ENCODE data around the gene TRIM3. TPM values are rescaled to one million over a fixed set of nuclear protein-coding genes. Genes with fewer than 3 reads are reported as not detected.
A peak's percentile ranks its signal among the peaks of the same experiment; 100 is the strongest.

The TRIM3 gene
- total RNA-seq, 3 donors from 2014 or later = 28.0 to 57.8 (median 48.4) TPM

DNA sequence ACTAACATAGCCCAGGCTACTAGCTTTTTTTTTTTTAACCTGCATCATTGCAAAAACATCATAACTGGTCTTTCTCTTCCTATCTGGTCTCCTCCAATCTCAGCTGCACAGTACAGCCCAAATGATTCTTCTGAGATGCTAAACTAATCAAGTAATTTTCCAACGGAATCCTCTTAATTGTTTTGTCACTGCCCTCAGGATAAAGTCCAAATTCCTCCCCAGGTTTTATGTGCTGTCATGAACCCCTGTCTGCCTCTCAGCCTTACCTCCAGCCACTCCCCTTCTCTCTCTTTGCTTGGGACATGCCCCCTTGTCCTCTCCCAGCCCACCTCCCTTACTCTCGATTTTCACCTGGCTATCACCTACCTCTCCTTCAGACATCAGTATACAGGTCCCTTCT is 67.4 kb downstream of the TRIM3 start:
- Histone ChIP-seq H3K4me1 (ENCODE audit: low read depth) (peaks cover 4% of the 10 kb centered on the region), H3K9me3 (no peaks in the 10 kb centered on the region), H3K4me3 (no peak overlapping the region), H3K36me3 (ENCODE audit: low read depth) (no peaks in the 10 kb centered on the region)
- intact Hi-C loops (cut with DNase I, micrococcal nuclease) = no loop called here
- DNase-seq (no peak), ATAC-seq (no peak)
- TF ChIP-seq, protein P1, sequence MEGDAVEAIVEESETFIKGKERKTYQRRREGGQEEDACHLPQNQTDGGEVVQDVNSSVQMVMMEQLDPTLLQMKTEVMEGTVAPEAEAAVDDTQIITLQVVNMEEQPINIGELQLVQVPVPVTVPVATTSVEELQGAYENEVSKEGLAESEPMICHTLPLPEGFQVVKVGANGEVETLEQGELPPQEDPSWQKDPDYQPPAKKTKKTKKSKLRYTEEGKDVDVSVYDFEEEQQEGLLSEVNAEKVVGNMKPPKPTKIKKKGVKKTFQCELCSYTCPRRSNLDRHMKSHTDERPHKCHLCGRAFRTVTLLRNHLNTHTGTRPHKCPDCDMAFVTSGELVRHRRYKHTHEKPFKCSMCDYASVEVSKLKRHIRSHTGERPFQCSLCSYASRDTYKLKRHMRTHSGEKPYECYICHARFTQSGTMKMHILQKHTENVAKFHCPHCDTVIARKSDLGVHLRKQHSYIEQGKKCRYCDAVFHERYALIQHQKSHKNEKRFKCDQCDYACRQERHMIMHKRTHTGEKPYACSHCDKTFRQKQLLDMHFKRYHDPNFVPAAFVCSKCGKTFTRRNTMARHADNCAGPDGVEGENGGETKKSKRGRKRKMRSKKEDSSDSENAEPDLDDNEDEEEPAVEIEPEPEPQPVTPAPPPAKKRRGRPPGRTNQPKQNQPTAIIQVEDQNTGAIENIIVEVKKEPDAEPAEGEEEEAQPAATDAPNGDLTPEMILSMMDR (IDR thresholded peaks at IDR 0.05) = no peak

DNA sequence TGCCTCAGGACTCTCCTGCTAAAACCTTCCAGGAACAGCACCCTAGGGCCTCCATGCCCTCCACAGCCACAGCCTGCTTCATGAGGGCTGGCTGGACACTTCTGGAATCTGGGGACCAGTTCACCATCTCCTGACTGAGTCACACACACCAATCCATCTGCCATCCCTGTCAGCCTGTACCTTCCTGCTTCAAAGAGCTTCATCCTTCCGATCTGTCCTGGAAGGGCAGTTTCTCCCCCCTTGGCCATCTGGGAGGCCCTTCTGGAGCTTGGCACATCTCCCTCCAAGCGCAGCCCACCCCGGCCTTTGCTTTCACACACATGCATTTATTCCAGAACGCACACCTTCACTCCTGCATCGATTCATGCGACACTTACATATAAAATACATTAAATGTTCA is 67.9 kb downstream of the TRIM3 start:
- Histone ChIP-seq H3K9me3 (no peaks in the 10 kb centered on the region), H3K4me3 (no peak overlapping the region), H3K36me3 (ENCODE audit: low read depth) (no peaks in the 10 kb centered on the region), H3K4me1 (ENCODE audit: low read depth) (peaks cover 4% of the 10 kb centered on the region)
- ATAC-seq (no peak), DNase-seq (no peak)
- TF ChIP-seq, protein P1 (IDR thresholded peaks at IDR 0.05) = no peak
- intact Hi-C loops (cut with DNase I, micrococcal nuclease) = no loop called here

DNA sequence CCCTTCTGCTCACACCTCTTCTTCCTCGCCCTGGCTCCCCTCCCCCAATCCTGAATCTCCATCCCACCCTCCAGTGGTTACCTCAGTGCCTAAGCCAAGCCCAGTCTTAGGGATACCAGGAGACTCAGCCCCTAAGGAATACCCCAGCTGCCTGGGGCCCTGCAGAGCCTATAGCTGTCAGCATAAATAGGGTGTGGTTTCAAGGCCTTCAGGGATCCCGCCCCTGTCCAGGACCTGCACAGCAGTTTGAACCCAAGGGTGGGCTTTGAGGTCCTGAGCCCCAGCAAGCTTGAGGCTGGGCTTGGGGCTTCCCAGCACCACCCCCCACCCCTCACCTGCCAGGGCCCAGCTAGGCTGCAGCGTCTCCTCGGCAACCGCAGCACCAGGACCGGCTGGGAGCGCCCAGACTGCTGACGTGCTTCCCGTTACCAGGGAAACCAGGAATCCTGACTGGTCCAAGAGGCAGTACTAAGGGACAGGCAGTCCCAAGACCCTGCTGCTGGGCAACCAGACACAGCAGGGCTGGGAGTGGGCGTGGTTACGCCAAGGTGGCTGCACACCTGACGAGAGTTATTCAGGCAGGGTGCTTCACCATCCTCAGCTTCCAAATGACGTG is 68.6 kb downstream of the TRIM3 start:
- Histone ChIP-seq H3K9me3 (no peaks in the 10 kb centered on the region), H3K36me3 (ENCODE audit: low read depth) (no peaks in the 10 kb centered on the region), H3K4me3 (no peak overlapping the region), H3K4me1 (ENCODE audit: low read depth) (peaks cover 4% of the 10 kb centered on the region)
- TF ChIP-seq, protein P1 (IDR thresholded peaks at IDR 0.05) = no peak
- intact Hi-C loops (cut with DNase I, micrococcal nuclease) = no loop called here
- ATAC-seq = no peak
- no peak for DNase-seq

DNA sequence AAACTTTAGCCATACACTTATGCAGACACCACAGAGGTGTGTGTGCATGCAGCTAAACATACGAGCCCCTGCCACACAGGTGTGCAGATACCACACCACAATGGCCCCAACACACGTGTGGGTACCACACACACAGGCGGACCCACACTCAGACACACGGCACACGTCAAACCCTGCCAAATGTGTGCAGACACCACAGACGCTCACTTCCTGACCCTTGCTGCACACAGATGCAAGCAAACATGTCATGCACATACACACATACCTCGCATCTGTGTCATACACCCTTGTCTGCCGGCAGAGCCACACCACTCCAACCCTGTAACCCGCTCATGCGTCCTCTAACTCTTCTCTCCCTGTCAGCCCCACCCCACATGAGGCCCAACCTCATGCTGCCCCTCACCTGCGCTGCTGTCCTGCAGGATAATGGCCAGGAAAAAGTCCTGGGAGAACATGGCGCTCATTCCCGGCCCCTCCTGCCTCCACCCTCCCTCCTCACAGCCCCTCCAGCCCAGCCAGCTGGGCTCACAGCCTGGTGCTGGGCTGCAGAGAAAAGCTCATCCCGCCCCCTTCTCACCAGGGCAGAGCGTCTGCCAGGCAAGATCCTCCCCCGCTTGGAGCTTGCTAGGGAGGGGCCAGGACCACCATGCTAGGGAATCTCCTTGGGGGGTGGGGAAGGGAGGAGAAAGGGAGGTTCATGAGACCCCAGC is 69.2 kb downstream of the TRIM3 start:
- TF ChIP-seq, protein P1 (IDR thresholded peaks at IDR 0.05) = no peak
- ATAC-seq = peak; percentile 49
- no peaks in the 10 kb centered on the region for H3K36me3 ChIP-seq (ENCODE audit: low read depth)

DNA sequence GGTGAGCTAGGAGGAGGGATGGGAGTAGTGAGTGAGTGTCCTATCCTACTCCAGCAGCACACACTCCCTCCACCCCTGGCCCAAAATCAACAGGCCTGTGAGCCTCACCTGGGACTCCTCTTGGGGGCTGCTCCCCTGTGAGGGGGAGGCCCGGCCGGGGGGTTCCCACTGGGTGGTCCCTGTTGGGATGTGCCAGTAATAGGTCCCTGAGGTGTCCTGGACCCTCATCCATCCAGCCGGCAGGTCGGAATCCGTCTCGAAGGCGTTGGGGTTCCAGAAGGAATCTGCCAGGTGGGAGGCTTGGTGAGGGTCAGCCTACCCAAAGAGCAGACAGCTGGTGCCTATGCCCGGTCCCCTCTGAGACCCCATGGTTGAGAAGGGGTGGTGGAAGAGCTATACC is 70.2 kb downstream of the TRIM3 start:
- TF ChIP-seq, protein P1 (IDR thresholded peaks at IDR 0.05) = no peak
- Histone ChIP-seq H3K4me1 (ENCODE audit: low read depth) (peaks cover 4% of the 10 kb centered on the region), H3K9me3 (no peaks in the 10 kb centered on the region), H3K4me3 (no peak overlapping the region), H3K36me3 (ENCODE audit: low read depth) (no peaks in the 10 kb centered on the region)
- ATAC-seq = no peak
- no peak for DNase-seq
- intact Hi-C loops (cut with DNase I, micrococcal nuclease) = no loop called here

More for the DNA sequence above, 69.2 kb downstream of the TRIM3 start:
- no peaks in the 10 kb centered on the region for H3K9me3 ChIP-seq
- no peak overlapping the region for H3K4me3 ChIP-seq
- H3K4me1 ChIP-seq (ENCODE audit: low read depth) = peaks cover 4% of the 10 kb centered on the region
- intact Hi-C loops (cut with DNase I, micrococcal nuclease) = no loop called here
- no peak for DNase-seq

Measured in mucosa of descending colon (tissue), 3 donors.